A673 (cell line): ENCODE measurements around the gene SGMS2.

Experiments
- EZH2 ChIP-seq: fragments of 200-600 bp; sonication (generic); IDR thresholded peaks from 2 replicates; pipeline ENCODE4 v1.6.1; 2017; ENCODE audit warnings: borderline replicate concordance, low read depth, mild to moderate bottlenecking, mixed read lengths, antibody characterized with exemption, low read length; ENCODE audit not compliant: poor library complexity, severe bottlenecking
- TF ChIP-seq, protein P1 (sequence below): fragments of 300-800, 200-600 bp; sonication (generic); conservative IDR thresholded peaks from 2 replicates; pipeline ENCODE4 v1.5.1; 2017; ENCODE audit warnings: low read depth, mild to moderate bottlenecking, antibody characterized with exemption, low read length, moderate library complexity, mixed read lengths

DNA sequence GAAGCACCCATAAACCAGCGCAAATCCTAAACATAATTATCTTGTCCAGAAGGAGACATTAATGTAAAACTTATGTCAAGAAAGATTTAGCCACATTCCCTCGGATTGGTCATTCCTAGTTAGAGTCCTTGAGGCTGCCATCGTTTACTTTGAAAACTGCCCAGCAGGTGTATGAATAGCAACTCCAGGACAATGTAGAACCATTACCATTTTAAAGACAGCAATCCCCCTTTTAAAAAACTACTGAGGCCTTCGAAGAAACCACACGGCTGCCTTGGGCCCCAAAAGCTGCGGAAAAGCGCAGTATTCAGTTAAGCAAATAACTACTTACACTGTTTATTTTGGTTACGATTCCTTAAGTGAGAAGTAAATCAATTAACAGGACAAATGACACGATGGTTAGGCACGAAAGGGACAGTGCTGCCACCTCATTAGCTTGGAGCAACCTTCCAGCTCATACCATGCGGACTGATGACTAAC lies 822 bp upstream of the SGMS2 start:
- TF ChIP-seq EZH2: no peak
- TF ChIP-seq, protein P1, sequence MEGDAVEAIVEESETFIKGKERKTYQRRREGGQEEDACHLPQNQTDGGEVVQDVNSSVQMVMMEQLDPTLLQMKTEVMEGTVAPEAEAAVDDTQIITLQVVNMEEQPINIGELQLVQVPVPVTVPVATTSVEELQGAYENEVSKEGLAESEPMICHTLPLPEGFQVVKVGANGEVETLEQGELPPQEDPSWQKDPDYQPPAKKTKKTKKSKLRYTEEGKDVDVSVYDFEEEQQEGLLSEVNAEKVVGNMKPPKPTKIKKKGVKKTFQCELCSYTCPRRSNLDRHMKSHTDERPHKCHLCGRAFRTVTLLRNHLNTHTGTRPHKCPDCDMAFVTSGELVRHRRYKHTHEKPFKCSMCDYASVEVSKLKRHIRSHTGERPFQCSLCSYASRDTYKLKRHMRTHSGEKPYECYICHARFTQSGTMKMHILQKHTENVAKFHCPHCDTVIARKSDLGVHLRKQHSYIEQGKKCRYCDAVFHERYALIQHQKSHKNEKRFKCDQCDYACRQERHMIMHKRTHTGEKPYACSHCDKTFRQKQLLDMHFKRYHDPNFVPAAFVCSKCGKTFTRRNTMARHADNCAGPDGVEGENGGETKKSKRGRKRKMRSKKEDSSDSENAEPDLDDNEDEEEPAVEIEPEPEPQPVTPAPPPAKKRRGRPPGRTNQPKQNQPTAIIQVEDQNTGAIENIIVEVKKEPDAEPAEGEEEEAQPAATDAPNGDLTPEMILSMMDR: no peak
